ENCODE measurements around the gene SUV39H2.

DNA sequence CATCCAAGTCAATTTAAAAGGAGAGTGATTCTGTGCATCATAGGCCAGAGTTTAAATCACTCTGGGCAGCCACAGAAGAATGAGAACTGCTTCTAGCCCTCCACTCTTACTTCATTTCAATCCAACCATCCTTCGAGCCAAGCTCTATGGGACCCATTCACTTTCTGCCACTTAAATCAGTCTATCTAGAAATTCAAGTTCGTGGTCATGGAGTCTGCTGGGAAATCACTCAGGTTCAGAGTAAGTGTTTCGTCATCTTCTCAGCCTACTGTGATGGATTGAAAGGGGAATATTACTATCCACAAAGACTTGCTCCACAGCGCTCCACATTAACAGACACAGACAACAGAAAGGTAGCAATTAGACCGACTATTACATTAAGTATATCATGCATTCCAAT lies 70.6 kb downstream of the SUV39H2 start:
- TF ChIP-seq, protein P1, sequence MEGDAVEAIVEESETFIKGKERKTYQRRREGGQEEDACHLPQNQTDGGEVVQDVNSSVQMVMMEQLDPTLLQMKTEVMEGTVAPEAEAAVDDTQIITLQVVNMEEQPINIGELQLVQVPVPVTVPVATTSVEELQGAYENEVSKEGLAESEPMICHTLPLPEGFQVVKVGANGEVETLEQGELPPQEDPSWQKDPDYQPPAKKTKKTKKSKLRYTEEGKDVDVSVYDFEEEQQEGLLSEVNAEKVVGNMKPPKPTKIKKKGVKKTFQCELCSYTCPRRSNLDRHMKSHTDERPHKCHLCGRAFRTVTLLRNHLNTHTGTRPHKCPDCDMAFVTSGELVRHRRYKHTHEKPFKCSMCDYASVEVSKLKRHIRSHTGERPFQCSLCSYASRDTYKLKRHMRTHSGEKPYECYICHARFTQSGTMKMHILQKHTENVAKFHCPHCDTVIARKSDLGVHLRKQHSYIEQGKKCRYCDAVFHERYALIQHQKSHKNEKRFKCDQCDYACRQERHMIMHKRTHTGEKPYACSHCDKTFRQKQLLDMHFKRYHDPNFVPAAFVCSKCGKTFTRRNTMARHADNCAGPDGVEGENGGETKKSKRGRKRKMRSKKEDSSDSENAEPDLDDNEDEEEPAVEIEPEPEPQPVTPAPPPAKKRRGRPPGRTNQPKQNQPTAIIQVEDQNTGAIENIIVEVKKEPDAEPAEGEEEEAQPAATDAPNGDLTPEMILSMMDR (IDR thresholded peaks at IDR 0.05) = no peak
- no peak for TF ChIP-seq POLR2A (IDR thresholded peaks at IDR 0.05)
